Mammary epithelial cell (primary cell): ENCODE results near the gene RNF150.

ENCODE experiments used
- CTCF ChIP-seq, 2 donors: IDR thresholded peaks in 1 of 2; conservative IDR thresholded peaks in 1 of 2; 2 replicates each; pipeline ENCODE4 v1.5.1; 2011 to 2012; ENCODE audit warnings: inconsistent platforms in 2 of 2, low read length in 2 of 2, mild to moderate bottlenecking in 2 of 2, control low read depth in 1 of 2, low read depth in 1 of 2; ENCODE audit not compliant: insufficient read depth in 1 of 2; ENCODE audit errors: extremely low read depth in 1 of 2
- EZH2 ChIP-seq: IDR thresholded peaks from 2 replicates; pipeline ENCODE4 v1.6.1; 2012; ENCODE audit warnings: low read length, inconsistent platforms, borderline replicate concordance

DNA sequence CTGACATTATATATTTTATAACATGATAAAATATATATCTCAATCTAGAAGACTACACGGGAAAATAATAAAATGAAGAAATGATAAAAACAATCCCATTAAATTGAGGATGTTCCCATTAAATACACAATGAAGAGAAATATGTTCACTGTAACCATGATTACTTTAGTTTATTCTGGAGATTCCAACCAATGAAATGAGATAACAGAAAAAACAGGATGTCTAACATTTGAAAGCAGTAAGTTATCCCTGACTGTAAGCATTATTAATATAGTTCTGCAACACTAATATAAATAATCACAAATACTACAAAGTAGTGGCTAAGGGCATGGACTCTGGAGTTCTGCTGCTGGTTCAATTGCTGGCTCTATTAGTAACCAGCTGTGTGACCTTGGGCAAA is 169.4 kb downstream of the RNF150 start:
- no peak for TF ChIP-seq CTCF (conservative IDR thresholded peaks at IDR 0.05 in 1 of 2, IDR thresholded peaks at IDR 0.05 in 1 of 2; ENCODE audit: extremely low read depth in 1 of 2, insufficient read depth in 1 of 2, low read depth in 1 of 2, low read length in 2 of 2)
- TF ChIP-seq EZH2 = no peak
